Keratinocyte (primary cell): ENCODE measurements around the gene ATP1A4.

Source experiments
- CTCF ChIP-seq, 3 experiments: IDR thresholded peaks in 1 of 3; conservative IDR thresholded peaks in 1 of 3; optimal IDR thresholded peaks in 1 of 3; 2 replicates in 2 of 3; 3 replicates in 1 of 3; pipeline versions ENCODE3 to v1.5.1; 2011; ENCODE audit warnings: low read length in 3 of 3, mild to moderate bottlenecking in 3 of 3, moderate library complexity in 2 of 3, control low read depth in 1 of 3, inconsistent platforms in 1 of 3; ENCODE audit not compliant: insufficient read depth in 2 of 3; ENCODE audit errors: extremely low read depth in 1 of 3
- EZH2 ChIP-seq: IDR thresholded peaks from one replicate; pipeline ENCODE4 v1.6.1; 2012; ENCODE audit warnings: inconsistent platforms, mild to moderate bottlenecking, low read length, moderate library complexity

GRCh38 chr1:160217481-160218051 is 66.2 kb downstream of the ATP1A4 start:
- no peak for TF ChIP-seq CTCF (optimal IDR thresholded peaks at IDR 0.05 in 1 of 3, IDR thresholded peaks at IDR 0.05 in 1 of 3, conservative IDR thresholded peaks at IDR 0.05 in 1 of 3; ENCODE audit: extremely low read depth in 1 of 3, insufficient read depth in 2 of 3, low read length in 3 of 3)
- no peak for TF ChIP-seq EZH2
